WI38 (cell line): ENCODE data around the gene SH2D5.

ENCODE experiments used
- H3K4me3 ChIP-seq: 2 replicates; pipeline ENCODE4 v1.5.1; 2011; ENCODE audit warnings: low read depth, mild to moderate bottlenecking, control low read depth, low read length
- CTCF ChIP-seq: IDR thresholded peaks from 2 replicates; pipeline ENCODE4 v1.5.1; 2012; ENCODE audit warnings: low read depth, mild to moderate bottlenecking, control low read depth, low read length

Gene SH2D5

GRCh38 chr1:20704390-20705202 lies 27.9 kb downstream of the SH2D5 start:
- TF ChIP-seq CTCF, result no peak
- H3K4me3 ChIP-seq, result no peak overlapping the region

- no peak for TF ChIP-seq CTCF
- no peak overlapping the region for H3K4me3 ChIP-seq
Observed at GRCh38 chr1:20703124-20703756, 29.3 kb downstream of the SH2D5 start.

- peak; percentile 53 for TF ChIP-seq CTCF
- no peak overlapping the region for H3K4me3 ChIP-seq
Observed at GRCh38 chr1:20702416-20702815, 30.1 kb downstream of the SH2D5 start.

- no peak for TF ChIP-seq CTCF
- H3K4me3 ChIP-seq, result no peak overlapping the region
Observed at GRCh38 chr1:20701847-20702246, 30.7 kb downstream of the SH2D5 start.

- no peak overlapping the region for H3K4me3 ChIP-seq
- no peak for TF ChIP-seq CTCF
Observed at GRCh38 chr1:20701446-20701845, 31.1 kb downstream of the SH2D5 start.

- H3K4me3 ChIP-seq, result no peak overlapping the region
- TF ChIP-seq CTCF, result no peak
Observed at GRCh38 chr1:20700636-20701215, 31.8 kb downstream of the SH2D5 start.

GRCh38 chr1:20699558-20699957 lies 32.9 kb downstream of the SH2D5 start:
- TF ChIP-seq CTCF, result no peak
- no peak overlapping the region for H3K4me3 ChIP-seq
